Ovary (tissue), 3 donors: Measurements from ENCODE around the gene ZFYVE1.

Source experiments
- POLR2A ChIP-seq: fragments of 450-650 bp; IDR thresholded peaks from one replicate; pipeline ENCODE4 v1.6.1; 2017; ENCODE audit warnings: antibody characterized with exemption, mild to moderate bottlenecking, moderate library complexity
- TF ChIP-seq, protein P1 (sequence below), 3 donors: fragments of 450-650 bp in 2 of 3; fragments of 200-600 bp in 1 of 3; IDR thresholded peaks; one replicate each; pipeline versions ENCODE4 v1.5.1 to v1.8.0; 2016 to 2022; ENCODE audit warnings: antibody characterized with exemption in 3 of 3, mild to moderate bottlenecking in 1 of 3
- donor health status: DM: no; HTN: no; CAD: no.

DNA sequence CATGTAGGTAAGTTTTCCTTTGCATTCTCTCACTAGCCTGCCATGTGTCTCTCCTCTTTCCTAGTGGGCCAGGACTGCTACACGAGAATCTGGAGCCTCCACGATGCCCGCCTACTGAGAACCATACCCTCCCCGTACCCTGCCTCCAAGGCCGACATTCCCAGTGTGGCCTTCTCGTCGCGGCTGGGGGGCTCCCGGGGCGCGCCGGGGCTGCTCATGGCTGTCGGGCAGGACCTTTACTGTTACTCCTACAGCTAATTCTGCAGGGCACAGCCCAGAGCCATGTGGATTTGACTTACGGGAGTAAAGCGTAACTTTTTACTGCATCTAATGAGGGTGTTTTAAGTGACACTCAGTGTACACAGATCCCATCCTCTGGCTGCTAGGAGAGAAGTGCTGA, 68.4 kb downstream of the ZFYVE1 start:
- no peak for TF ChIP-seq POLR2A
- TF ChIP-seq, protein P1, sequence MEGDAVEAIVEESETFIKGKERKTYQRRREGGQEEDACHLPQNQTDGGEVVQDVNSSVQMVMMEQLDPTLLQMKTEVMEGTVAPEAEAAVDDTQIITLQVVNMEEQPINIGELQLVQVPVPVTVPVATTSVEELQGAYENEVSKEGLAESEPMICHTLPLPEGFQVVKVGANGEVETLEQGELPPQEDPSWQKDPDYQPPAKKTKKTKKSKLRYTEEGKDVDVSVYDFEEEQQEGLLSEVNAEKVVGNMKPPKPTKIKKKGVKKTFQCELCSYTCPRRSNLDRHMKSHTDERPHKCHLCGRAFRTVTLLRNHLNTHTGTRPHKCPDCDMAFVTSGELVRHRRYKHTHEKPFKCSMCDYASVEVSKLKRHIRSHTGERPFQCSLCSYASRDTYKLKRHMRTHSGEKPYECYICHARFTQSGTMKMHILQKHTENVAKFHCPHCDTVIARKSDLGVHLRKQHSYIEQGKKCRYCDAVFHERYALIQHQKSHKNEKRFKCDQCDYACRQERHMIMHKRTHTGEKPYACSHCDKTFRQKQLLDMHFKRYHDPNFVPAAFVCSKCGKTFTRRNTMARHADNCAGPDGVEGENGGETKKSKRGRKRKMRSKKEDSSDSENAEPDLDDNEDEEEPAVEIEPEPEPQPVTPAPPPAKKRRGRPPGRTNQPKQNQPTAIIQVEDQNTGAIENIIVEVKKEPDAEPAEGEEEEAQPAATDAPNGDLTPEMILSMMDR (IDR thresholded peaks at IDR 0.05), result no peak
